Subcutaneous adipose tissue (tissue), 4 donors: ENCODE measurements around the gene CEBPE. TPM values are rescaled to one million over a fixed set of nuclear protein-coding genes. Genes with fewer than 3 reads are reported as not detected.

ENCODE experiments used
- total RNA-seq, 4 donors: library from RNA; depleted of rRNA; stranded (reverse); fragments of >200 nt; gene quantifications; one replicate each; pipeline ENCODE4 v1.1.0, GENCODE V29; 2016
- TF ChIP-seq, protein P1 (sequence below): fragments of 450-650 bp; IDR thresholded peaks from one replicate; pipeline ENCODE4 v1.5.1; 2016; ENCODE audit warnings: low read depth, mild to moderate bottlenecking, control low read depth, antibody characterized with exemption, moderate library complexity

Gene CEBPE
- total RNA-seq, 4 donors from 2014 or later: 0.68 TPM; not detected in 3

GRCh38 chr14:23113431-23114119 lies 5.5 kb downstream of the CEBPE start:
- TF ChIP-seq, protein P1, sequence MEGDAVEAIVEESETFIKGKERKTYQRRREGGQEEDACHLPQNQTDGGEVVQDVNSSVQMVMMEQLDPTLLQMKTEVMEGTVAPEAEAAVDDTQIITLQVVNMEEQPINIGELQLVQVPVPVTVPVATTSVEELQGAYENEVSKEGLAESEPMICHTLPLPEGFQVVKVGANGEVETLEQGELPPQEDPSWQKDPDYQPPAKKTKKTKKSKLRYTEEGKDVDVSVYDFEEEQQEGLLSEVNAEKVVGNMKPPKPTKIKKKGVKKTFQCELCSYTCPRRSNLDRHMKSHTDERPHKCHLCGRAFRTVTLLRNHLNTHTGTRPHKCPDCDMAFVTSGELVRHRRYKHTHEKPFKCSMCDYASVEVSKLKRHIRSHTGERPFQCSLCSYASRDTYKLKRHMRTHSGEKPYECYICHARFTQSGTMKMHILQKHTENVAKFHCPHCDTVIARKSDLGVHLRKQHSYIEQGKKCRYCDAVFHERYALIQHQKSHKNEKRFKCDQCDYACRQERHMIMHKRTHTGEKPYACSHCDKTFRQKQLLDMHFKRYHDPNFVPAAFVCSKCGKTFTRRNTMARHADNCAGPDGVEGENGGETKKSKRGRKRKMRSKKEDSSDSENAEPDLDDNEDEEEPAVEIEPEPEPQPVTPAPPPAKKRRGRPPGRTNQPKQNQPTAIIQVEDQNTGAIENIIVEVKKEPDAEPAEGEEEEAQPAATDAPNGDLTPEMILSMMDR: no peak

- TF ChIP-seq, protein P1: no peak
Measured at GRCh38 chr14:23112359-23113178, 6.5 kb downstream of the CEBPE start.

GRCh38 chr14:23110579-23111365 lies 8.3 kb downstream of the CEBPE start:
- TF ChIP-seq, protein P1: no peak

- TF ChIP-seq, protein P1: no peak
Measured at GRCh38 chr14:23109769-23110168, 9.3 kb downstream of the CEBPE start.

DNA sequence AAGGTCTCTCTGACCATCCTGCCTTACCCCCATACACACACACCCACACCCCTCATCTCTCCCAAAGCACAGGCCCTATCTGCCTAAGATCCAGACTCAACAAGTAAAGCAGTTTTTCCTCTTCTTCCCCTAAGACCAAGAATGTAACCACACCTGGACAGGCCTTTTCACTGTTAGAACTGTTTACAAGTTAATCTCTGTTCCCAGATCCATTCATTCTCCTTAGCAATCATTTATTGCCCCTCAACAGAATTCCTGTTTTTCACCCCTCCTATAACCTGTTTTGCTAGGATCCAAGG lies 12.4 kb downstream of the CEBPE start:
- TF ChIP-seq, protein P1: no peak

DNA sequence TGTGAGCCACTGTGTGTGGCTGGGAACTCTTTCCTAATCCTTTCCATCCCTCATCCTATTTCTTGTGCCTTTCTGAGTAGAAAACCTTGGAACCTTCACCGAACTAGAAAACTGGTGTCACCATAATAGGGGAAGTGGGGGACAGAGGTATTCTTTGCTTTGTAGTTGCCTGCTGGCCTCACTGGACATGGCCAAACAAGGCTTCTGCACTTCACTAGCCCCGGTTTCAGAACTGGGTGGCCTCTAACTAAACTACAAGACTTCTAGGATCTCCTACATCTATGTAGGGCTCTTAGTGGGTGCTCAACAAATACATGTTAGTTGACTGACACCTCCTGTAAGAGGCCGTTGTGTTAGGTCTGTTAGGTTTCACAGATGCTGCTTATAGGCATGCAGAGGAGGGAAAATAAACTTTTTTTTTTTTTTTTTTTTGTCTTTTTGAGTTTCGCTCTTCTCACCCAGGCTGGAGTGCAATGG lies 13.7 kb downstream of the CEBPE start:
- TF ChIP-seq, protein P1: no peak
